ENCODE results near the gene CSNK1D. TPM values are rescaled to one million over a fixed set of nuclear protein-coding genes. Genes with fewer than 3 reads are reported as not detected.

The CSNK1D gene
- total and polyA plus RNA-seq, 10 of the 15 experiments (the other 5 are each of a cell fraction or from before 2014, with no cell fraction given) = 5.7 to 105 (median 58.1) TPM

GRCh38 chr17:82301300-82301915 is 27.9 kb upstream of the CSNK1D start (continued):
- no peak for TF ChIP-seq CREM (IDR thresholded peaks at IDR 0.05; ENCODE audit: low read depth)
- no peak for TF ChIP-seq BMI1 (IDR thresholded peaks at IDR 0.05; ENCODE audit: borderline replicate concordance)
- no peak for TF ChIP-seq SREBF2 (IDR thresholded peaks at IDR 0.05; ENCODE audit: low read length)
- no peak for TF ChIP-seq SRF (IDR thresholded peaks at IDR 0.05; ENCODE audit: low read depth in 2 of 2, low read length in 2 of 2)

GRCh38 chr17:82300707-82301270 is 27.3 kb upstream of the CSNK1D start:
- no peak overlapping the region; the same call in 1 of the 2 replicates for H2AFZ ChIP-seq (ENCODE audit: control insufficient read depth, low read depth, low read length)
- WGBS (ENCODE audit: insufficient coverage, insufficient replicate concordance, low lambda C conversion rate, missing lambda C conversion rate) = 23% methylated on average over 21 of the region's 21 CpGs
- no peak overlapping the region for H3K9ac ChIP-seq (ENCODE audit: control insufficient read depth, insufficient read depth, low read length)
- no peaks in the 10 kb centered on the region for H3K79me2 ChIP-seq (ENCODE audit: control insufficient read depth, insufficient read depth, low read length)
- no peaks in the 10 kb centered on the region for H3K9me3 ChIP-seq (replicated peaks; ENCODE audit: control insufficient read depth, insufficient read depth, low read length)
- H3K4me3 ChIP-seq = no peak overlapping the region
- no peaks in the 10 kb centered on the region for H3K36me3 ChIP-seq (ENCODE audit: control insufficient read depth in 2 of 2, insufficient read depth in 2 of 2, low read length in 1 of 2)
- BruUV-seq (replicated peaks) = no TSS peak
- H3K4me2 ChIP-seq (ENCODE audit: control insufficient read depth, insufficient read depth) = no peak overlapping the region
- H3K27ac ChIP-seq (ENCODE audit: control insufficient read depth, insufficient read depth) = no peak overlapping the region
- ATAC-seq (peak; percentile 19), DNase-seq (ENCODE audit: low read depth, low spot score) (no peak), FAIRE-seq (no peak)
- peaks cover 43% of the 10 kb centered on the region for H3K4me1 ChIP-seq (ENCODE audit: control insufficient read depth, insufficient read depth, low read length)
- no peaks in the 10 kb centered on the region; a peak in 1 of 4 replicates for H3K27me3 ChIP-seq (replicated peaks in 1 of 2; ENCODE audit: control insufficient read depth in 2 of 2, insufficient read depth in 2 of 2, low read length in 1 of 2)
- H4K20me1 ChIP-seq (ENCODE audit: control insufficient read depth, insufficient read depth) = no peaks in the 10 kb centered on the region
- intact Hi-C loops (cut with micrococcal nuclease; ENCODE audit: unreplicated experiment) = no loop called here
- ChIA-PET RAD21 (ENCODE audit: unreplicated experiment) (interaction anchor here (1.0 to 7.9 kb wide), 15 partner anchors 8 to 271 kb away, joined by 3 to 77 read pairs (median 5); partner anchors contain the start of genes CSNK1D and SLC16A3), CTCF (interaction anchor here (0.7 to 8.7 kb wide), 19 partner anchors 8 to 270 kb away, joined by 3 to 94 read pairs (median 4); partner anchors contain the start of gene RAC3), SMC1A (ENCODE audit: uncharacterized antibody, unreplicated experiment) (interaction anchor here (0.6 to 5.1 kb wide), 15 partner anchors 11 to 362 kb away, joined by 3 to 42 read pairs (median 4); partner anchors contain the start of gene CD7), POLR2A (interaction anchor here (1.1 to 4.0 kb wide), 6 partner anchors 9 to 95 kb away, joined by 4 to 32 read pairs (median 6); no protein-coding TSS in a partner anchor)
- in situ Hi-C loops (cut with MboI) = no loop called here
- no peak for TF ChIP-seq PKNOX1 (IDR thresholded peaks at IDR 0.05)
- peak; percentile 63 to 92 (median 79) for TF ChIP-seq CTCF (IDR thresholded peaks at IDR 0.05 in 2 of 3, conservative IDR thresholded peaks at IDR 0.05 in 1 of 3; ENCODE audit: control insufficient read depth in 2 of 3, extremely low read depth in 1 of 3, insufficient read depth in 1 of 3, low read depth in 3 of 3, low read length in 3 of 3)
- peak; percentile 35; the same call in 1 of the 2 replicates for TF ChIP-seq DPF2 (IDR thresholded peaks at IDR 0.05)
- TF ChIP-seq EED (IDR thresholded peaks at IDR 0.05; ENCODE audit: low read depth) = peak; percentile 35; the same call in 1 of the 2 replicates
- peak; percentile 94 for TF ChIP-seq TCF3 (IDR thresholded peaks at IDR 0.05; ENCODE audit: borderline replicate concordance, insufficient read depth, low read depth, low read length)
- no peak for TF ChIP-seq SUZ12 (IDR thresholded peaks at IDR 0.05; ENCODE audit: unreplicated experiment)
- peak; percentile 32 for TF ChIP-seq NR2F1 (conservative IDR thresholded peaks at IDR 0.05)
- peak; percentile 86 for TF ChIP-seq IKZF1 (conservative IDR thresholded peaks at IDR 0.05)
- TF ChIP-seq MXI1 (IDR thresholded peaks at IDR 0.05; ENCODE audit: low read depth, low read length) = no peak
- peak; percentile 66; the same call in 1 of the 2 replicates for TF ChIP-seq SMC3 (IDR thresholded peaks at IDR 0.05; ENCODE audit: borderline replicate concordance, low read length)
- TF ChIP-seq SIX5 (IDR thresholded peaks at IDR 0.05; ENCODE audit: low read depth, low read length, severe bottlenecking) = no peak

All from GM12878 (cell line).